Activated CD4-positive, alpha-beta T cell treated with anti-CD3 and anti-CD28 coated beads for 24 hours (primary cell): ENCODE results near the gene PCDHA1.

Source experiments
- DNase-seq, 2 donors: peaks; one replicate each; pipeline ENCODE4 v3.0.0-alpha.2; 2020; ENCODE audit warnings: low read depth in 2 of 2

PCDHA1 gene

GRCh38 chr5:140923601-140924000 is 137.7 kb downstream of the PCDHA1 start:
- DNase-seq: no peak

- DNase-seq: no peak
Measured at GRCh38 chr5:140925806-140926442, 140.0 kb downstream of the PCDHA1 start, which contains the start of gene PCDHAC1. TSS of gene PCDHAC1 (plus strand) at chr5:140926299. CDS start at chr5:140926893, 594 bp downstream.

GRCh38 chr5:140926443-140927227 is 140.7 kb downstream of the PCDHA1 start:
- DNase-seq: peak; percentile 6 to 28

- DNase-seq: no peak
Measured at GRCh38 chr5:140927228-140927573, 141.3 kb downstream of the PCDHA1 start.

GRCh38 chr5:140934964-140935606 is 149.1 kb downstream of the PCDHA1 start:
- no peak for DNase-seq

GRCh38 chr5:140946578-140946977 is 160.6 kb downstream of the PCDHA1 start:
- DNase-seq: no peak

- no peak for DNase-seq
Measured at GRCh38 chr5:140951636-140952035, 165.7 kb downstream of the PCDHA1 start.

- no peak for DNase-seq
Measured at GRCh38 chr5:140953234-140953633, 167.3 kb downstream of the PCDHA1 start.

- DNase-seq: no peak
Measured at GRCh38 chr5:140962190-140962589, 176.2 kb downstream of the PCDHA1 start.

- DNase-seq: no peak
Measured at GRCh38 chr5:140964356-140964755, 178.4 kb downstream of the PCDHA1 start.

- DNase-seq: no peak
Measured at GRCh38 chr5:140965905-140966292, 180.0 kb downstream of the PCDHA1 start.

- no peak for DNase-seq
Measured at GRCh38 chr5:140966293-140967225, 180.6 kb downstream of the PCDHA1 start, which contains the start of gene PCDHAC2. TSS of gene PCDHAC2 (plus strand) at chr5:140966476. CDS start at chr5:140966767, 291 bp downstream.

- DNase-seq: no peak
Measured at GRCh38 chr5:140967226-140967893, 181.4 kb downstream of the PCDHA1 start.

- DNase-seq: no peak
Measured at GRCh38 chr5:140969880-140970279, 183.9 kb downstream of the PCDHA1 start.

GRCh38 chr5:140973550-140973949 is 187.6 kb downstream of the PCDHA1 start:
- no peak for DNase-seq

- DNase-seq: no peak
Measured at GRCh38 chr5:140977003-140977402, 191.1 kb downstream of the PCDHA1 start.

GRCh38 chr5:140978260-140978659 is 192.3 kb downstream of the PCDHA1 start:
- no peak for DNase-seq

GRCh38 chr5:140978983-140979382 is 193.0 kb downstream of the PCDHA1 start:
- DNase-seq: no peak

GRCh38 chr5:140982083-140982716 is 196.3 kb downstream of the PCDHA1 start:
- DNase-seq: no peak

GRCh38 chr5:140986117-140986521 is 200.2 kb downstream of the PCDHA1 start:
- DNase-seq: no peak

GRCh38 chr5:140988100-140988499 is 202.2 kb downstream of the PCDHA1 start:
- no peak for DNase-seq
